Measurements from ENCODE around the gene SERPIND1.
A peak's percentile ranks its signal among the peaks of the same experiment; 100 is the strongest.

The SERPIND1 gene

GRCh38 chr22:20750461-20751184 lies 23.3 kb upstream of the SERPIND1 start:
- no peak overlapping the region for H3K4me3 ChIP-seq (ENCODE audit: low read length)
- TF ChIP-seq CTCF (conservative IDR thresholded peaks at IDR 0.05; ENCODE audit: low read length) = no peak
- peak; percentile 83 for DNase-seq (ENCODE audit: low read depth)

- DNase-seq (ENCODE audit: low read depth) = no peak
- no peak overlapping the region for H3K4me3 ChIP-seq (ENCODE audit: low read length)
- TF ChIP-seq CTCF (conservative IDR thresholded peaks at IDR 0.05; ENCODE audit: low read length) = no peak
These were observed 22.6 kb upstream of the SERPIND1 start for GRCh38 chr22:20751185-20751851.

GRCh38 chr22:20752104-20752741 lies 21.7 kb upstream of the SERPIND1 start:
- TF ChIP-seq CTCF (conservative IDR thresholded peaks at IDR 0.05; ENCODE audit: low read length) = no peak
- H3K4me3 ChIP-seq (ENCODE audit: low read length) = no peak overlapping the region
- DNase-seq (ENCODE audit: low read depth) = no peak

GRCh38 chr22:20752873-20753272 lies 21.0 kb upstream of the SERPIND1 start:
- DNase-seq (ENCODE audit: low read depth) = no peak
- no peak overlapping the region for H3K4me3 ChIP-seq (ENCODE audit: low read length)
- TF ChIP-seq CTCF (conservative IDR thresholded peaks at IDR 0.05; ENCODE audit: low read length) = no peak

GRCh38 chr22:20756846-20757245 lies 17.1 kb upstream of the SERPIND1 start:
- TF ChIP-seq CTCF (conservative IDR thresholded peaks at IDR 0.05; ENCODE audit: low read length) = no peak
- DNase-seq (ENCODE audit: low read depth) = no peak
- H3K4me3 ChIP-seq (ENCODE audit: low read length) = no peak overlapping the region

- DNase-seq (ENCODE audit: low read depth) = no peak
- no peak overlapping the region for H3K4me3 ChIP-seq (ENCODE audit: low read length)
- TF ChIP-seq CTCF (conservative IDR thresholded peaks at IDR 0.05; ENCODE audit: low read length) = no peak
These were observed 15.2 kb upstream of the SERPIND1 start for GRCh38 chr22:20758688-20759087.

Measured in AG10803 (cell line).